Measurements from ENCODE around the gene ADAT2. TPM values are rescaled to one million over a fixed set of nuclear protein-coding genes. Genes with fewer than 3 reads are reported as not detected.

The ADAT2 gene
- total RNA-seq = 3.3 and 4.7 TPM in 2 replicates

GRCh38 chr6:143450453-143451371 lies at the start of gene ADAT2, which contains the start of gene PEX3:
TSS of gene ADAT2 (minus strand) at chr6:143450695. CDS start at chr6:143450658, 37 bp downstream.
TSS of gene PEX3 (plus strand) at chr6:143450805. CDS start at chr6:143451043, 238 bp downstream.
- Histone ChIP-seq H3K36me3 (ENCODE audit: control insufficient read depth, insufficient read depth, low read length) (peaks cover 1% of the 10 kb centered on the region), H3K27me3 (ENCODE audit: control insufficient read depth, insufficient read depth, low read length) (no peaks in the 10 kb centered on the region), H3K4me3 (ENCODE audit: low read depth, low read length) (peak within 1 kb of the TSS; percentile 78)
- DNase-seq (ENCODE audit: low read depth) = peak; percentile 84
- no peak for FAIRE-seq
- peak; percentile 4 for TF ChIP-seq CTCF (IDR thresholded peaks at IDR 0.05; ENCODE audit: insufficient read depth, low read length, severe bottlenecking)

GRCh38 chr6:143498428-143498827 lies 47.9 kb upstream of the ADAT2 start:
- FAIRE-seq = no peak
- H3K27me3 ChIP-seq (ENCODE audit: control insufficient read depth, insufficient read depth, low read length) = no peaks in the 10 kb centered on the region
- H3K36me3 ChIP-seq (ENCODE audit: control insufficient read depth, insufficient read depth, low read length) = no peaks in the 10 kb centered on the region
- H3K4me3 ChIP-seq (ENCODE audit: low read depth, low read length) = no peak overlapping the region
- no peak for DNase-seq (ENCODE audit: low read depth)
- no peak for TF ChIP-seq CTCF (IDR thresholded peaks at IDR 0.05; ENCODE audit: insufficient read depth, low read length, severe bottlenecking)

DNA sequence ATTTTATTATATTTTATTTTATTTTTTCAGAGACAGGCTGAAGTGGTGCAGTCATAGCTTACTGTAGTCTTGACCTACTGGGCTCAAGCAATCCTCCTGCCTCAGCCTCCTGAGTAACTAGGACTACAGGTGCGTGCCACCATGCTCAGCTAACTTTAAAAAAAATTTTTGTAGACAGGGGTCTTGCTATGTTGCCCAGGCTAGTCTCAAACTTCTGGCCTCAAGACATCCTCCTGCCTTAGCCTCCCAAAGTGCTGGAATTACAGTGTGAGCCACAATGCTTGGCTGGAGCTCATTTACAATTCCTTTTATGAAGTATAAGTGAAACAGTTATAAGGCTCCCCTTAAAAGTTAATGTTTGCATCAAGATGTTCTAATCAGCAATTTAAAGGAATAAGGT lies 46.5 kb upstream of the ADAT2 start:
- no peak for TF ChIP-seq CTCF (IDR thresholded peaks at IDR 0.05; ENCODE audit: insufficient read depth, low read length, severe bottlenecking)
- Histone ChIP-seq H3K36me3 (ENCODE audit: control insufficient read depth, insufficient read depth, low read length) (no peaks in the 10 kb centered on the region), H3K4me3 (ENCODE audit: low read depth, low read length) (no peak overlapping the region), H3K27me3 (ENCODE audit: control insufficient read depth, insufficient read depth, low read length) (no peaks in the 10 kb centered on the region)
- FAIRE-seq = no peak
- no peak for DNase-seq (ENCODE audit: low read depth)

DNA sequence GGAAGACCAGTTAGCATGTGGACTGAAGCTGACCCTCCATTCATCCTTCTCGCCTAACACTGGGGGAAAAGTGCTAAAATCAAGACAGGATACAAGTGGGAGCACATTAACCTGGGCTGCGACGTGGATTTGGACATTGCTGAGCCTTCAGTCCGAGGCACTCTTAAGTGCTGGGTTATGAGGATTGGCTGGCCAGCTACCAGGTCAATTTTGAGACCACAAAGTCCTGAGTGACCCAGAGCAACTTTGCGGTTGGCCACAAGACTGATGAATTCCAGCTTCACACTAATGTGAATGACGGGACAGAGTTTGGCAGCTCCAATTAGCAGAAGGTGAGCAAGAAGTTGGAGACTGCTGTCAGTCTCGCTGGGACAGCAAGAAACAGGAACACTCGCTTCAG lies 40.3 kb upstream of the ADAT2 start:
- FAIRE-seq = peak; percentile 85
- TF ChIP-seq CTCF (IDR thresholded peaks at IDR 0.05; ENCODE audit: insufficient read depth, low read length, severe bottlenecking) = no peak

DNA sequence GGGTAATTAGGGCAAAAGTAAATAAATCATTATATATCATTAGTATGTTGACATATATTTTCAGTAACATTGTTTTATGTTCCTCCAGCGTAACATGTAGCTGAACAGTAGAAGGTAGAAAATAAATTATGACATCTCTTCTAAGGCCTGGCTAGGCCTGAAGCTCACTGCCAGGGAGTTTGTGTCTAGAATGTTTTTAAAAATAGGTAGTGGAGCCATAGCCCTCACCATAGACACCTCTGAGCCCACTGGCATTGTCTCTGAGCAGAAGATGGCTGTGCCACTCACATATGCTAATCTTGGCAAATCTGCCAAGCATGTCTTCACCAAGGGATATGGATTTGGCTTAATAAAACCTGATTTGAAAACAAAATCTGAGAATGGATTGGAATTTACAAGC lies 39.7 kb upstream of the ADAT2 start:
- FAIRE-seq (no peak), DNase-seq (ENCODE audit: low read depth) (no peak)
- H3K36me3 ChIP-seq (ENCODE audit: control insufficient read depth, insufficient read depth, low read length) = no peaks in the 10 kb centered on the region
- H3K27me3 ChIP-seq (ENCODE audit: control insufficient read depth, insufficient read depth, low read length) = no peaks in the 10 kb centered on the region
- TF ChIP-seq CTCF (IDR thresholded peaks at IDR 0.05; ENCODE audit: insufficient read depth, low read length, severe bottlenecking) = no peak
- H3K4me3 ChIP-seq (ENCODE audit: low read depth, low read length) = no peak overlapping the region

More for the DNA sequence above, 40.3 kb upstream of the ADAT2 start:
- Histone ChIP-seq H3K27me3 (ENCODE audit: control insufficient read depth, insufficient read depth, low read length) (no peaks in the 10 kb centered on the region), H3K36me3 (ENCODE audit: control insufficient read depth, insufficient read depth, low read length) (no peaks in the 10 kb centered on the region), H3K4me3 (ENCODE audit: low read depth, low read length) (no peak overlapping the region)
- DNase-seq (ENCODE audit: low read depth) = no peak
